Caco-2 (cell line): ENCODE measurements around the gene DYNC2H1. TPM values are rescaled to one million over a fixed set of nuclear protein-coding genes. Genes with fewer than 3 reads are reported as not detected.

ENCODE experiments used
- BruUV-seq: library from RNA; stranded (reverse); fragments of 400-500 nt; replicated peaks from 2 replicates; lab custom pipeline; 2021; lab: Mats Ljungman, UMichigan
- CTCF ChIA-PET: fragments of 300-600 bp; sonication (Branson Sonifier 250); formaldehyde crosslinking; loops from one replicate; lab custom pipeline; 2022; ENCODE audit warnings: antibody characterized with exemption; lab: Charles Lee
- POLR2A ChIA-PET: fragments of 300-600 bp; sonication (Branson Sonifier 250); formaldehyde crosslinking; loops from one replicate; lab custom pipeline; 2022; ENCODE audit warnings: antibody characterized with exemption; lab: Charles Lee
- DNase-seq, 2 experiments: peaks; one replicate each; pipeline versions ENCODE4 v3.0.0 to v3.0.0-alpha.2; 2020 to 2022
- H3K27me3 ChIP-seq: replicated peaks from 2 replicates; pipeline ENCODE4 v1.6.0; 2011; ENCODE audit warnings: low read length; ENCODE audit not compliant: control insufficient read depth, insufficient read depth
- H3K36me3 ChIP-seq: 2 replicates; pipeline ENCODE4 v1.5.1; 2011; ENCODE audit warnings: low read length; ENCODE audit not compliant: control insufficient read depth, insufficient read depth
- H3K4me1 ChIP-seq: fragments of 250-450 bp; sonication (Bioruptor Pico); 2 replicates; pipeline ENCODE4 v1.5.1; 2020; ENCODE audit warnings: mild to moderate bottlenecking
- H3K4me3 ChIP-seq: 2 replicates; pipeline ENCODE4 v1.5.1; 2011; ENCODE audit warnings: low read depth, mild to moderate bottlenecking, control low read depth, low read length
- H3K9me3 ChIP-seq: fragments of 250-450 bp; sonication (Bioruptor Pico); 2 replicates; pipeline ENCODE4 v1.5.1; 2020; ENCODE audit warnings: mild to moderate bottlenecking, moderate library complexity
- H3K27ac Mint-ChIP-seq: one replicate; pipeline ENCODE4 v1.8.0; 2022; ENCODE audit warnings: mixed read lengths; ENCODE audit not compliant: unreplicated experiment
- H3K27me3 Mint-ChIP-seq: one replicate; pipeline ENCODE4 v1.8.0; 2022; ENCODE audit warnings: mixed read lengths; ENCODE audit not compliant: insufficient read depth, unreplicated experiment
- H3K36me3 Mint-ChIP-seq: one replicate; pipeline ENCODE4 v1.8.0; 2022; ENCODE audit warnings: mild to moderate bottlenecking, mixed read lengths; ENCODE audit not compliant: insufficient read depth, unreplicated experiment
- H3K4me1 Mint-ChIP-seq: one replicate; pipeline ENCODE4 v1.8.0; 2022; ENCODE audit warnings: low read depth, mixed read lengths; ENCODE audit not compliant: unreplicated experiment
- H3K4me3 Mint-ChIP-seq: one replicate; pipeline ENCODE4 v1.8.0; 2022; ENCODE audit warnings: mild to moderate bottlenecking, moderate library complexity, mixed read lengths; ENCODE audit not compliant: unreplicated experiment
- H3K9me3 Mint-ChIP-seq: one replicate; pipeline ENCODE4 v1.8.0; 2022; ENCODE audit warnings: mixed read lengths; ENCODE audit not compliant: unreplicated experiment
- intact Hi-C: fragments of 100-400 bp; cut with micrococcal nuclease; formaldehyde crosslinking; loops from one replicate; pipeline ENCODE4 v1.10.0; 2022; ENCODE audit not compliant: unreplicated experiment
- total RNA-seq: library from RNA; stranded (reverse); gene quantifications from 2 replicates; pipeline ENCODE4 v1.2.3, GENCODE V29; 2022
- TF ChIP-seq, protein P1 (sequence below), 2 experiments: fragments of 200-600 bp in 1 of 2; IDR thresholded peaks; 1 replicate in 1 of 2; 2 replicates in 1 of 2; pipeline versions ENCODE4 v1.5.1 to v1.8.0; 2011 to 2022; ENCODE audit warnings: antibody characterized with exemption in 1 of 2, control low read depth in 1 of 2, inconsistent platforms in 1 of 2, low read depth in 1 of 2, low read length in 1 of 2, mild to moderate bottlenecking in 1 of 2, moderate library complexity in 1 of 2; ENCODE audit not compliant: insufficient read depth in 1 of 2, severe bottlenecking in 1 of 2, unreplicated experiment in 1 of 2

Gene DYNC2H1
- total RNA-seq, 1 experiment from 2014 or later: 6.5 TPM

DNA sequence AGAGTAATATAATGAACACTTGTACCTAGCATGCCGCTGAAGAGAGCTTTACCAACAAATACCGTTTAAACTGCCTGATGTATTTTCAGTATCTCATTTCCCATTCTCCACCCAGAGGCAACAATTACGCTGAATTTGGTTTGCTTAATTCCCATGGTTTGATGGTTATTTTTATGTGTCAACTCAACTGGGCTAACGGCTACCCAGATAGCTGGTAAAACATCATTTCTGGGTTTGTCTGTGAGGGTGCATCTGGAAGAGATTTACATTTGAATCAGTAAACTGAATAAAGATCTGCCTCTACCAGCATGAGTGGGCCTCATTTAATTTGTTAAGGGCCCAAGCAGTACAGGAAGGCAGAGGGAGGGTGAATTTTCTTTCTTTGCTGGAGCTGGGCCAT lies 377.9 kb downstream of the DYNC2H1 start:
- ChIA-PET CTCF (interaction anchor here (0.6 kb wide), 1 partner anchor 556 kb away, joined by 3 read pairs; no protein-coding TSS in a partner anchor), POLR2A (no interaction called here)
- no peak overlapping the region for H3K4me3 ChIP-seq
- H3K27me3 Mint-ChIP-seq: no peaks in the 10 kb centered on the region
- H3K4me1 ChIP-seq: no peaks in the 10 kb centered on the region
- H3K4me1 Mint-ChIP-seq: no peaks in the 10 kb centered on the region
- intact Hi-C loops: loop anchor here (5.0 kb wide), 1 partner anchor 115 kb away; no protein-coding TSS in a partner anchor
- H3K27me3 ChIP-seq: no peaks in the 10 kb centered on the region
- H3K36me3 Mint-ChIP-seq: no peaks in the 10 kb centered on the region
- no peaks in the 10 kb centered on the region for H3K9me3 Mint-ChIP-seq
- TF ChIP-seq, protein P1, sequence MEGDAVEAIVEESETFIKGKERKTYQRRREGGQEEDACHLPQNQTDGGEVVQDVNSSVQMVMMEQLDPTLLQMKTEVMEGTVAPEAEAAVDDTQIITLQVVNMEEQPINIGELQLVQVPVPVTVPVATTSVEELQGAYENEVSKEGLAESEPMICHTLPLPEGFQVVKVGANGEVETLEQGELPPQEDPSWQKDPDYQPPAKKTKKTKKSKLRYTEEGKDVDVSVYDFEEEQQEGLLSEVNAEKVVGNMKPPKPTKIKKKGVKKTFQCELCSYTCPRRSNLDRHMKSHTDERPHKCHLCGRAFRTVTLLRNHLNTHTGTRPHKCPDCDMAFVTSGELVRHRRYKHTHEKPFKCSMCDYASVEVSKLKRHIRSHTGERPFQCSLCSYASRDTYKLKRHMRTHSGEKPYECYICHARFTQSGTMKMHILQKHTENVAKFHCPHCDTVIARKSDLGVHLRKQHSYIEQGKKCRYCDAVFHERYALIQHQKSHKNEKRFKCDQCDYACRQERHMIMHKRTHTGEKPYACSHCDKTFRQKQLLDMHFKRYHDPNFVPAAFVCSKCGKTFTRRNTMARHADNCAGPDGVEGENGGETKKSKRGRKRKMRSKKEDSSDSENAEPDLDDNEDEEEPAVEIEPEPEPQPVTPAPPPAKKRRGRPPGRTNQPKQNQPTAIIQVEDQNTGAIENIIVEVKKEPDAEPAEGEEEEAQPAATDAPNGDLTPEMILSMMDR (IDR thresholded peaks at IDR 0.05; ENCODE audit: insufficient read depth in 1 of 2, low read depth in 1 of 2, low read length in 1 of 2, severe bottlenecking in 1 of 2, unreplicated experiment in 1 of 2): no peak
- no peaks in the 10 kb centered on the region for H3K36me3 ChIP-seq
- no peak for DNase-seq
- peaks cover 4% of the 10 kb centered on the region for H3K9me3 ChIP-seq
- no peak overlapping the region for H3K27ac Mint-ChIP-seq
- BruUV-seq: no TSS peak
- H3K4me3 Mint-ChIP-seq: no peak overlapping the region

DNA sequence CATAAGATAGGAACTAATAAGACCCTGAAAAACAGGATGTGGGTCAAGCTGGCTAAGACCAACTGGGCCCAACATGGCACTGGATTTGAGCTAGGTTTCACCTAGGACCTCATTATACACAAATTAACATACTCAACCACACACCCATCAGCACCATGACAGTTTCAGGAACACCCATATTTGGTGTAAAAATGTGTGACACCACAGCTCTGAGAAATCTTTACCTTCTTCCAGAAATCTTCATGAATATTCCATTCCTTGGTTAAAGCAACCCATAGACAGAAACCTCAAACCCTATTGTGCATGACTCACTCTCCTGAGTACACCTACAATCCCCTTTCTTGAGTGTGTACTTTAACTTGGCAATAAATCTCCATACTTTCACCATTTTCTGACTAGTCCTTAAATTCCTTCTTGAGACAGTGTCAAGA lies 378.8 kb downstream of the DYNC2H1 start:
- H3K36me3 Mint-ChIP-seq: no peaks in the 10 kb centered on the region
- CTCF ChIA-PET: no interaction called here

DNA sequence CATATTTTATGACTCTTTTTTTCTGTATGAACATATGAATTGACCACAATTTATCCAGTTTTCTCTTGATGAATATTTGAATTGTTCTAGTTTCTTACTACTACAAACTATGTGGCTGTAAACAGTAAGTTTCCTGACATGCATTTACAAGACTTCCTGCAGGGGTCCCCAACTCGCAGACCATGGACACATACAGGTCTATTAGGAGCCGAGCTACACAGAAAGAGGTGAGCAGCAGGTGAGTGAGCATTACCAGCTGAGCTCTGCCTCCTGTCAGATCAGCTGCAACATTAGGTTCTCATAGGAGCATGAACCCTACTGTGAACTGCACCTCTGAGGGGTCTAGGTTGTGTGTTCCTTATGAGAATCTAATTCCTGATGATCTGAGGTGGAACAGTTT lies 379.4 kb downstream of the DYNC2H1 start:
- intact Hi-C loops: loop anchor here (5.0 kb wide), 1 partner anchor 114 kb away; no protein-coding TSS in a partner anchor
- POLR2A ChIA-PET: no interaction called here
- Mint-ChIP-seq H3K27me3 (no peaks in the 10 kb centered on the region), H3K9me3 (no peaks in the 10 kb centered on the region), H3K27ac (no peak overlapping the region), H3K4me1 (no peaks in the 10 kb centered on the region), H3K4me3 (no peak overlapping the region), H3K36me3 (no peaks in the 10 kb centered on the region)
- Histone ChIP-seq H3K27me3 (no peaks in the 10 kb centered on the region), H3K9me3 (peaks cover 4% of the 10 kb centered on the region), H3K36me3 (no peaks in the 10 kb centered on the region), H3K4me3 (no peak overlapping the region), H3K4me1 (no peaks in the 10 kb centered on the region)
- DNase-seq: peak in 1 of 2 experiments; percentile 32
- no TSS peak for BruUV-seq
- TF ChIP-seq, protein P1 (IDR thresholded peaks at IDR 0.05; ENCODE audit: insufficient read depth in 1 of 2, low read depth in 1 of 2, low read length in 1 of 2, severe bottlenecking in 1 of 2, unreplicated experiment in 1 of 2): no peak
- CTCF ChIA-PET: no interaction called here

More for the DNA sequence above, 378.8 kb downstream of the DYNC2H1 start:
- Mint-ChIP-seq H3K27ac (no peak overlapping the region), H3K9me3 (no peaks in the 10 kb centered on the region), H3K4me1 (no peaks in the 10 kb centered on the region), H3K4me3 (no peak overlapping the region), H3K27me3 (no peaks in the 10 kb centered on the region)
- no peaks in the 10 kb centered on the region for H3K4me1 ChIP-seq
- no TSS peak for BruUV-seq
- DNase-seq: no peak
- no peaks in the 10 kb centered on the region for H3K36me3 ChIP-seq
- POLR2A ChIA-PET: no interaction called here
- H3K9me3 ChIP-seq: peaks cover 4% of the 10 kb centered on the region
- intact Hi-C loops: loop anchor here (5.0 kb wide), 1 partner anchor 114 kb away; no protein-coding TSS in a partner anchor
- H3K4me3 ChIP-seq: no peak overlapping the region
- no peaks in the 10 kb centered on the region for H3K27me3 ChIP-seq
- TF ChIP-seq, protein P1 (IDR thresholded peaks at IDR 0.05; ENCODE audit: insufficient read depth in 1 of 2, low read depth in 1 of 2, low read length in 1 of 2, severe bottlenecking in 1 of 2, unreplicated experiment in 1 of 2): no peak
